Vagina (tissue), 2 donors: ENCODE measurements around the gene SEMG2. TPM values are rescaled to one million over a fixed set of nuclear protein-coding genes. Genes with fewer than 3 reads are reported as not detected.

Experiments used
- DNase-seq, 2 donors: peaks; one replicate each; pipeline ENCODE4 v3.0.0-alpha.2; 2017; ENCODE audit errors: extremely low spot score in 2 of 2
- H3K27ac ChIP-seq: fragments of 200-600 bp; sonication (generic); one replicate; pipeline ENCODE4 v1.5.1; 2019
- H3K27me3 ChIP-seq: fragments of 200-600 bp; sonication (generic); one replicate; pipeline ENCODE4 v1.5.1; 2019
- H3K36me3 ChIP-seq, 2 donors: fragments of 200-600 bp; sonication (generic); one replicate each; pipeline ENCODE4 v1.5.1; 2017 to 2019
- H3K4me1 ChIP-seq: fragments of 200-600 bp; sonication (generic); one replicate; pipeline ENCODE4 v1.5.1; 2019
- H3K4me3 ChIP-seq, 2 donors: fragments of 200-600 bp; sonication (generic); 1 replicate in 1 of 2; 2 replicates in 1 of 2; pipeline ENCODE4 v1.5.1; 2016 to 2019
- H3K9me3 ChIP-seq: fragments of 200-600 bp; sonication (generic); one replicate; pipeline ENCODE4 v1.5.1; 2019
- POLR2A ChIP-seq, 2 donors: fragments of 450-650 bp; IDR thresholded peaks; one replicate each; pipeline ENCODE4 v1.6.1; 2017; ENCODE audit warnings: antibody characterized with exemption in 2 of 2, mild to moderate bottlenecking in 2 of 2, moderate library complexity in 2 of 2
- POLR2AphosphoS5 ChIP-seq, 2 donors: sonication (generic); formaldehyde crosslinking; IDR thresholded peaks; one replicate each; pipeline ENCODE4 v1.9.0; 2017; ENCODE audit warnings: antibody characterized with exemption in 2 of 2, mild to moderate bottlenecking in 2 of 2, low read depth in 1 of 2; ENCODE audit not compliant: insufficient read depth in 1 of 2
- intact Hi-C: fragments of 100-400 bp; cut with DNase I; formaldehyde crosslinking; loops from one replicate; pipeline ENCODE4 v1.15.1; 2023
- total RNA-seq: library from RNA; depleted of rRNA; stranded (reverse); fragments of >200 nt; gene quantifications from one replicate; pipeline ENCODE4 v1.2.3, GENCODE V29; 2016
- TF ChIP-seq, protein P1 (sequence below), 3 experiments: fragments of 450-650 bp in 2 of 3; fragments of 200-600 bp in 1 of 3; sonication (generic) in 1 of 3; IDR thresholded peaks; one replicate each; pipeline ENCODE4 v1.5.1; 2017 to 2019; ENCODE audit warnings: antibody characterized with exemption in 3 of 3, mild to moderate bottlenecking in 2 of 3, moderate library complexity in 2 of 3

The SEMG2 gene
- total RNA-seq, 1 donor from 2014 or later, result not detected

DNA sequence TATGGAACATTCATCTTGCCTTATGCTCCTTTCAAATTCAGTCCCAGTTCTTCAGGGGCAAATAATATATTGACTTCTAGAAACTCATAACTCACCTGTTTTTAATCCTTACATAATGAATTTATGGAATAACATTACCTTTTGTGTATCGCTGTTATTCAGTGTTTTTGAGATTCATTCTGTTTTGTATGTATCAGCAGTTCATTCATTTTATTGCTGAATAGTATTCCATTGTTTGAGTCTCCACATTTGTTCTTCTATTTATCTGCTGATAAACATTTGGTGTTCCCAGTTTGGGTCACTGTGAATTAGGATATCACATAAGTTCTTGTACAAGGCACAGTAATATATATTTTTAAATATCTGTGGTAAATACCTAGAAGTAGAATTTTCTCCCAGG is 5.1 kb downstream of the SEMG2 start:
- Histone ChIP-seq H3K9me3 (no peaks in the 10 kb centered on the region), H3K4me1 (no peaks in the 10 kb centered on the region), H3K27ac (no peak overlapping the region), H3K36me3 (no peaks in the 10 kb centered on the region), H3K27me3 (no peaks in the 10 kb centered on the region), H3K4me3 (no peak overlapping the region)
- TF ChIP-seq POLR2AphosphoS5 (IDR thresholded peaks at IDR 0.05; ENCODE audit: insufficient read depth in 1 of 2, low read depth in 1 of 2), result no peak
- TF ChIP-seq POLR2A (IDR thresholded peaks at IDR 0.05), result no peak
- no peak for DNase-seq
- intact Hi-C loops, result no loop called here

DNA sequence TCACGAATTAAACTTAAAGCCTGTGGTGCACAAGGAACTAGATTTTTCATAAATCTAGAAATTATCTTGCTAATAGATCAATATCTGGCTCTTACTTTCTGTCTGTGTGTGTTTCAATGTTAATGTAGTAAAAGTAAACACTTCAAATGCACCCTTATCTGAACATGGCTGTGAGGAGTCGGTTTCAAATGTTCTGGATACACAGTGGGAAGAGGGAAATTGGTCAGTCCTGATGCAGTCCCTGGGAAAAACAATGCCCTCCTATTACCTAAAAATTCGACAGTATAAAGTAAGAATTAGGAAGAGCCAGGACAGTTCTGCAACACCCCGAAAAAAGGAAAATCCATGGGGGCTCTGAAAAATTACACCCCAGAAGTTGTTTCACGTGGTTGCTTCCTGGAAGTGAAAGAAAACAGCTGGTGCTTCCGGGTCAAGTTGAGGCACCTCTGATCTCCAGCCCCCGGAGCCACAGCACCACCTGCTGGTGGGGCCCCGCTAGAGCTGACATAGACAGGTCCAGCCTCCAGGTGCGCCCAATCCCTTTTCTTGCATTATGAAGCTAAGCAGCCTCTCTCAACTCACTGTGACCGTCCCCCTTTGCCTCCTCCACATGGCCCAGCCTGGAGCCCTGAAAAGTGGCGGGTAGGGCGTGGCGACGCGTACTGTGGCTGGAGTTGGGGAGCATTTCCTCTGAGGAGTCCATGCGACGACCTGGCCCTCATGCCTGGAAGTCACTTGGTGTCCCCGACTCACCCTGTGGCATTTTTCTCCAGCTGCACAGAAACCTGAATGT is 8.3 kb downstream of the SEMG2 start:
- DNase-seq, result no peak
- intact Hi-C loops, result no loop called here
- no peak for TF ChIP-seq POLR2A (IDR thresholded peaks at IDR 0.05)
- TF ChIP-seq POLR2AphosphoS5 (IDR thresholded peaks at IDR 0.05; ENCODE audit: insufficient read depth in 1 of 2, low read depth in 1 of 2), result no peak
- TF ChIP-seq, protein P1, sequence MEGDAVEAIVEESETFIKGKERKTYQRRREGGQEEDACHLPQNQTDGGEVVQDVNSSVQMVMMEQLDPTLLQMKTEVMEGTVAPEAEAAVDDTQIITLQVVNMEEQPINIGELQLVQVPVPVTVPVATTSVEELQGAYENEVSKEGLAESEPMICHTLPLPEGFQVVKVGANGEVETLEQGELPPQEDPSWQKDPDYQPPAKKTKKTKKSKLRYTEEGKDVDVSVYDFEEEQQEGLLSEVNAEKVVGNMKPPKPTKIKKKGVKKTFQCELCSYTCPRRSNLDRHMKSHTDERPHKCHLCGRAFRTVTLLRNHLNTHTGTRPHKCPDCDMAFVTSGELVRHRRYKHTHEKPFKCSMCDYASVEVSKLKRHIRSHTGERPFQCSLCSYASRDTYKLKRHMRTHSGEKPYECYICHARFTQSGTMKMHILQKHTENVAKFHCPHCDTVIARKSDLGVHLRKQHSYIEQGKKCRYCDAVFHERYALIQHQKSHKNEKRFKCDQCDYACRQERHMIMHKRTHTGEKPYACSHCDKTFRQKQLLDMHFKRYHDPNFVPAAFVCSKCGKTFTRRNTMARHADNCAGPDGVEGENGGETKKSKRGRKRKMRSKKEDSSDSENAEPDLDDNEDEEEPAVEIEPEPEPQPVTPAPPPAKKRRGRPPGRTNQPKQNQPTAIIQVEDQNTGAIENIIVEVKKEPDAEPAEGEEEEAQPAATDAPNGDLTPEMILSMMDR (IDR thresholded peaks at IDR 0.05), result no peak
- Histone ChIP-seq H3K9me3 (no peaks in the 10 kb centered on the region), H3K27me3 (no peaks in the 10 kb centered on the region), H3K4me3 (no peak overlapping the region), H3K27ac (no peak overlapping the region), H3K4me1 (no peaks in the 10 kb centered on the region), H3K36me3 (no peaks in the 10 kb centered on the region)

- no peaks in the 10 kb centered on the region for H3K27me3 ChIP-seq
These were observed 9.5 kb downstream of the SEMG2 start for GRCh38 chr20:45230631-45231030.

DNA sequence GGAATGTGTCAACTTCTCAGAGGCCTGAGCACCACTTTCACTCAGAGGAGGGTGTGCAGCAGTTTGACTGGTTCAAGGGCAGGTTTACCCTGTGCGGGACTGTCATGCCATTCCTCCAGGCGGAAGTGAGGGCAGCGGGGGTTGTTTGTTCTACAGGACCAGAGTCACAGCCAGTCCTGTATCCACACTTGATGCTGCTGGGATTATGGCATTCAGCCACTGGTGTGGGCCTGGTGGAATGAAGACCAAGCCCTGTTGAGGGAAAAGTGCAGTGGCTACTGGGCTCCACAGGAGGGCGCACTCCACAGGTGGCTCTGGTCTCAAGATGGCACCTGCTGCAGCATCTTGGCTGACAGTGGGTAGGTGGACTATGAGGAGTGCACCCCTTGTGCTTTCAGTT is 14.8 kb downstream of the SEMG2 start:
- TF ChIP-seq, protein P1 (IDR thresholded peaks at IDR 0.05), result peak in 1 of 3 experiments; percentile 5
- TF ChIP-seq POLR2A (IDR thresholded peaks at IDR 0.05), result no peak
- H3K27me3 ChIP-seq, result no peaks in the 10 kb centered on the region
- intact Hi-C loops, result no loop called here
- H3K4me1 ChIP-seq, result no peaks in the 10 kb centered on the region
- no peaks in the 10 kb centered on the region for H3K36me3 ChIP-seq
- no peak for DNase-seq
- H3K4me3 ChIP-seq, result no peak overlapping the region
- H3K9me3 ChIP-seq, result no peaks in the 10 kb centered on the region
- no peak overlapping the region for H3K27ac ChIP-seq

More at GRCh38 chr20:45230631-45231030, 9.5 kb downstream of the SEMG2 start:
- TF ChIP-seq, protein P1 (IDR thresholded peaks at IDR 0.05), result no peak
- TF ChIP-seq POLR2A (IDR thresholded peaks at IDR 0.05), result no peak
- TF ChIP-seq POLR2AphosphoS5 (IDR thresholded peaks at IDR 0.05; ENCODE audit: insufficient read depth in 1 of 2, low read depth in 1 of 2), result no peak
- no peak for DNase-seq
- H3K4me1 ChIP-seq, result no peaks in the 10 kb centered on the region
- no peak overlapping the region for H3K27ac ChIP-seq
- intact Hi-C loops, result no loop called here
- no peaks in the 10 kb centered on the region for H3K9me3 ChIP-seq
- H3K4me3 ChIP-seq, result no peak overlapping the region
- no peaks in the 10 kb centered on the region for H3K36me3 ChIP-seq

- TF ChIP-seq, protein P1 (IDR thresholded peaks at IDR 0.05), result no peak
- Histone ChIP-seq H3K4me1 (no peaks in the 10 kb centered on the region), H3K9me3 (no peaks in the 10 kb centered on the region)
These were observed 17.0 kb downstream of the SEMG2 start for GRCh38 chr20:45238139-45238538.

More at GRCh38 chr20:45238139-45238538, 17.0 kb downstream of the SEMG2 start:
- H3K27me3 ChIP-seq, result no peaks in the 10 kb centered on the region
- H3K36me3 ChIP-seq, result no peaks in the 10 kb centered on the region
- no peak overlapping the region for H3K4me3 ChIP-seq
- DNase-seq, result no peak
- intact Hi-C loops, result no loop called here
- no peak overlapping the region for H3K27ac ChIP-seq
